Endothelial cell of umbilical vein (primary cell): Measurements from ENCODE around the gene FHIT. TPM values are rescaled to one million over a fixed set of nuclear protein-coding genes. Genes with fewer than 3 reads are reported as not detected.

Experiments
- BruUV-seq: library from RNA; stranded (reverse); fragments of 400-500 nt; replicated peaks from 2 replicates; lab custom pipeline; 2021; lab: Mats Ljungman, UMichigan
- CTCF ChIA-PET: fragments of 300-600, 350-600 bp; sonication (Branson Sonifier 250); formaldehyde crosslinking; loops from one replicate; lab custom pipeline; 2021; ENCODE audit warnings: antibody characterized with exemption, inconsistent platforms; lab: Charles Lee
- POLR2A ChIA-PET: fragments of 300-600, 350-600 bp; sonication (Branson Sonifier 250); formaldehyde crosslinking; loops from one replicate; lab custom pipeline; 2021; ENCODE audit warnings: antibody characterized with exemption, inconsistent platforms; lab: Charles Lee
- DNase-seq: peaks from one replicate; pipeline ENCODE4 v3.0.0-alpha.2; 2011; ENCODE audit warnings: low read depth, low spot score
- FAIRE-seq: peaks from 2 replicates; lab custom pipeline; 2011; peaks lifted over from hg19 to GRCh38; lab: Jason Lieb, UNC
- H2AFZ ChIP-seq: 2 replicates; pipeline ENCODE4 v1.6.0; 2012; ENCODE audit warnings: low read depth, low read length, control low read depth, inconsistent platforms
- H3K27ac ChIP-seq: 2 replicates; pipeline ENCODE4 v1.5.1; 2011; ENCODE audit warnings: low read depth, mild to moderate bottlenecking, control low read depth, low read length, moderate library complexity; ENCODE audit not compliant: insufficient read depth
- H3K27me3 ChIP-seq, 2 experiments: 2 replicates each; pipeline versions ENCODE4 v1.6.0 to v1.6.1; 2011; ENCODE audit warnings: low read length in 2 of 2, mixed read lengths in 1 of 2; ENCODE audit not compliant: control insufficient read depth in 2 of 2, insufficient read depth in 2 of 2
- H3K36me3 ChIP-seq, 2 experiments: 2 replicates in 1 of 2; 3 replicates in 1 of 2; pipeline ENCODE4 v1.5.1; 2011; ENCODE audit warnings: low read length in 2 of 2, mild to moderate bottlenecking in 1 of 2, moderate library complexity in 1 of 2; ENCODE audit not compliant: control insufficient read depth in 2 of 2, insufficient read depth in 2 of 2; ENCODE audit errors: extremely low read depth in 1 of 2
- H3K4me1 ChIP-seq: 3 replicates; pipeline ENCODE4 v1.5.1; 2011; ENCODE audit warnings: mild to moderate bottlenecking, low read length; ENCODE audit not compliant: control insufficient read depth, insufficient read depth; ENCODE audit errors: extremely low read depth
- H3K4me2 ChIP-seq: 2 replicates; pipeline ENCODE4 v1.6.1; 2011; ENCODE audit warnings: low read length, control low read depth, mixed read lengths; ENCODE audit not compliant: insufficient read depth
- H3K4me3 ChIP-seq, 3 experiments: fragments of 200-600 bp in 1 of 3; sonication (generic), shearing (Covaris generic) in 1 of 3; replicated peaks in 1 of 3; 2 replicates each; pipeline ENCODE4 v1.5.1; 2011 to 2016; ENCODE audit warnings: control low read depth in 3 of 3, low read length in 3 of 3, mild to moderate bottlenecking in 2 of 3, inconsistent platforms in 1 of 3, low read depth in 1 of 3, moderate library complexity in 1 of 3; ENCODE audit not compliant: insufficient read depth in 1 of 3
- H3K79me2 ChIP-seq: 2 replicates; pipeline ENCODE4 v1.6.0; 2012; ENCODE audit warnings: low read length, inconsistent platforms; ENCODE audit not compliant: control insufficient read depth, insufficient read depth
- H3K9ac ChIP-seq: replicated peaks from 2 replicates; pipeline ENCODE3; 2011; ENCODE audit warnings: low read length, control low read depth; ENCODE audit not compliant: insufficient read depth; ENCODE audit errors: extremely low read depth
- H3K9me1 ChIP-seq: replicated peaks from 3 replicates; pipeline ENCODE4 v1.6.0; 2011; ENCODE audit warnings: mild to moderate bottlenecking, low read length; ENCODE audit not compliant: control insufficient read depth, insufficient read depth; ENCODE audit errors: extremely low read depth
- H3K9me3 ChIP-seq: replicated peaks from 2 replicates; pipeline ENCODE4 v1.5.1; 2012; ENCODE audit warnings: low read length, inconsistent platforms; ENCODE audit not compliant: control insufficient read depth, insufficient read depth
- H4K20me1 ChIP-seq: replicated peaks from 2 replicates; pipeline ENCODE3; 2011; ENCODE audit warnings: mild to moderate bottlenecking, low read length; ENCODE audit not compliant: control insufficient read depth, insufficient read depth; ENCODE audit errors: extremely low read depth
- EZH2 ChIP-seq: IDR thresholded peaks from 2 replicates; pipeline ENCODE4 v1.6.1; 2012; ENCODE audit warnings: borderline replicate concordance, low read depth, mild to moderate bottlenecking, moderate library complexity, low read length, inconsistent platforms; ENCODE audit not compliant: severe bottlenecking
- FOS ChIP-seq: IDR thresholded peaks from 2 replicates; pipeline ENCODE4 v1.6.1; 2011; ENCODE audit warnings: mild to moderate bottlenecking, low read length, moderate library complexity, borderline replicate concordance; ENCODE audit not compliant: insufficient read depth
- GATA2 ChIP-seq: IDR thresholded peaks from 2 replicates; pipeline ENCODE4 v1.7.0; 2011; ENCODE audit warnings: low read depth, mild to moderate bottlenecking, moderate library complexity, mixed read lengths, low read length; ENCODE audit not compliant: insufficient read length, insufficient read depth
- JUN ChIP-seq: IDR thresholded peaks from 2 replicates; pipeline ENCODE4 v1.6.1; 2011; ENCODE audit warnings: borderline replicate concordance, low read depth; ENCODE audit not compliant: insufficient read length, insufficient read depth
- MYC ChIP-seq: IDR thresholded peaks from one replicate; pipeline ENCODE4 v1.6.1; 2011; ENCODE audit warnings: mild to moderate bottlenecking, low read depth, low read length
- POLR2A ChIP-seq: IDR thresholded peaks from 2 replicates; pipeline ENCODE4 v1.6.1; 2012; ENCODE audit warnings: low read depth, mild to moderate bottlenecking, control low read depth, low read length
- POLR2AphosphoS5 ChIP-seq: IDR thresholded peaks from 2 replicates; pipeline ENCODE4 v1.6.1; 2012; ENCODE audit warnings: low read depth, mild to moderate bottlenecking, control low read depth, low read length, moderate library complexity; ENCODE audit not compliant: insufficient read depth
- dilution Hi-C: fragments of 300-500 bp; cut with MboI; formaldehyde crosslinking; loops from one replicate; pipeline ENCODE4 v1.15.0; 2019; ENCODE audit warnings: low sequenced_read_pairs; ENCODE audit not compliant: extremely low pct_ligation_motif_present
- intact Hi-C: fragments of 100-400 bp; cut with micrococcal nuclease; formaldehyde crosslinking; loops from one replicate; pipeline ENCODE4 v1.10.0; 2022
- polyA plus RNA-seq, 4 experiments: library from polyadenylated mRNA; depleted of rRNA in 3 of 4; stranded (reverse) in 3 of 4; unstranded in 1 of 4; fragments of >200 nt; gene quantifications; 2 replicates each; pipeline versions ENCODE4 v1.2.1 to v1.2.3, GENCODE V29; 2011 to 2012; ENCODE audit warnings: missing spikeins in 1 of 4
- total RNA-seq: library from RNA; stranded (reverse); gene quantifications from 2 replicates; pipeline ENCODE4 v1.2.3, GENCODE V29; 2021
- TF ChIP-seq, protein P1 (sequence below): IDR thresholded peaks from 2 replicates; pipeline ENCODE4 v1.6.1; 2011; ENCODE audit not compliant: insufficient read depth, insufficient read length
- TF ChIP-seq, protein P2 (sequence below), 2 donors: IDR thresholded peaks; 1 replicate in 1 of 2; 2 replicates in 1 of 2; pipeline ENCODE4 v1.5.1; 2011; ENCODE audit warnings: low read length in 2 of 2, mild to moderate bottlenecking in 2 of 2, moderate library complexity in 2 of 2, control low read depth in 1 of 2, inconsistent platforms in 1 of 2, low read depth in 1 of 2; ENCODE audit not compliant: insufficient read depth in 1 of 2; ENCODE audit errors: extremely low read depth in 1 of 2

Gene FHIT
- total and polyA plus RNA-seq, 2 donors (not counting 3 experiments of a cell fraction or from before 2014, with no cell fraction given), result 0.47 to 2.2 TPM

DNA sequence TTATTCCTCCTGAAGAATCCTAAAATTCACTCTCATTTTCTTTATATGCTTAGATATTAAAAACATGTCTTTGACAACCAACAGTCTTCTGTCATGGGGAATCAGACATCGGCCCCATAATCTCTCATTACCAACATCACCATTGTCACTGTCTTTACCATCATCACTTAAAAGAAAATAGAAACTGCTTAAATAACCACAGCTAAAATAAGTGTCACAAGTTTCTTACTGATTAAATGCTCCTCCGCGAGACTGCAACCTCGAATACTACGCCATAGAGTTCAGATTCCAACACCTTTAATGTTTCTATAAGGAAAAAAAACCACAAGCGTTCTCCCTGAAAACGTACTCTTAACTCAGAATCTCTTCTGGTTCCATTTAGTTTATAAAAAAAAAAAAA, 1223.9 kb downstream of the FHIT start:
- ChIA-PET CTCF (no interaction called here), POLR2A (no interaction called here)
- no peak overlapping the region for H3K4me3 ChIP-seq
- intact Hi-C loops (no loop called here), dilution Hi-C loops (no loop called here)
- H3K79me2 ChIP-seq, result no peaks in the 10 kb centered on the region
- no peaks in the 10 kb centered on the region for H3K9me3 ChIP-seq
- no peaks in the 10 kb centered on the region for H4K20me1 ChIP-seq
- H3K4me1 ChIP-seq, result no peaks in the 10 kb centered on the region
- DNase-seq, result no peak
- no peaks in the 10 kb centered on the region for H3K36me3 ChIP-seq
- no peak overlapping the region for H3K27ac ChIP-seq
- TF ChIP-seq FOS (no peak), POLR2AphosphoS5 (no peak), GATA2 (no peak), EZH2 (no peak), JUN (no peak), MYC (no peak), POLR2A (no peak)
- TF ChIP-seq, protein P1, sequence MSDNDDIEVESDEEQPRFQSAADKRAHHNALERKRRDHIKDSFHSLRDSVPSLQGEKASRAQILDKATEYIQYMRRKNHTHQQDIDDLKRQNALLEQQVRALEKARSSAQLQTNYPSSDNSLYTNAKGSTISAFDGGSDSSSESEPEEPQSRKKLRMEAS, result no peak
- TF ChIP-seq, protein P2, sequence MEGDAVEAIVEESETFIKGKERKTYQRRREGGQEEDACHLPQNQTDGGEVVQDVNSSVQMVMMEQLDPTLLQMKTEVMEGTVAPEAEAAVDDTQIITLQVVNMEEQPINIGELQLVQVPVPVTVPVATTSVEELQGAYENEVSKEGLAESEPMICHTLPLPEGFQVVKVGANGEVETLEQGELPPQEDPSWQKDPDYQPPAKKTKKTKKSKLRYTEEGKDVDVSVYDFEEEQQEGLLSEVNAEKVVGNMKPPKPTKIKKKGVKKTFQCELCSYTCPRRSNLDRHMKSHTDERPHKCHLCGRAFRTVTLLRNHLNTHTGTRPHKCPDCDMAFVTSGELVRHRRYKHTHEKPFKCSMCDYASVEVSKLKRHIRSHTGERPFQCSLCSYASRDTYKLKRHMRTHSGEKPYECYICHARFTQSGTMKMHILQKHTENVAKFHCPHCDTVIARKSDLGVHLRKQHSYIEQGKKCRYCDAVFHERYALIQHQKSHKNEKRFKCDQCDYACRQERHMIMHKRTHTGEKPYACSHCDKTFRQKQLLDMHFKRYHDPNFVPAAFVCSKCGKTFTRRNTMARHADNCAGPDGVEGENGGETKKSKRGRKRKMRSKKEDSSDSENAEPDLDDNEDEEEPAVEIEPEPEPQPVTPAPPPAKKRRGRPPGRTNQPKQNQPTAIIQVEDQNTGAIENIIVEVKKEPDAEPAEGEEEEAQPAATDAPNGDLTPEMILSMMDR (IDR thresholded peaks at IDR 0.05; ENCODE audit: extremely low read depth in 1 of 2, insufficient read depth in 1 of 2, low read depth in 1 of 2, low read length in 2 of 2), result no peak
- no peaks in the 10 kb centered on the region for H3K9me1 ChIP-seq
- no peak overlapping the region for H3K9ac ChIP-seq
- H3K27me3 ChIP-seq, result no peaks in the 10 kb centered on the region
- no TSS peak for BruUV-seq
- no peak overlapping the region for H3K4me2 ChIP-seq
- no peak overlapping the region for H2AFZ ChIP-seq
- FAIRE-seq, result no peak
